ENCODE measurements around the gene MBD1.
"Not testable (repeated sequence)": the region's sequence is repeated elsewhere in the genome, so short reads cannot be mapped to it uniquely, and the experiment has no call there.

Gene MBD1, protein sequence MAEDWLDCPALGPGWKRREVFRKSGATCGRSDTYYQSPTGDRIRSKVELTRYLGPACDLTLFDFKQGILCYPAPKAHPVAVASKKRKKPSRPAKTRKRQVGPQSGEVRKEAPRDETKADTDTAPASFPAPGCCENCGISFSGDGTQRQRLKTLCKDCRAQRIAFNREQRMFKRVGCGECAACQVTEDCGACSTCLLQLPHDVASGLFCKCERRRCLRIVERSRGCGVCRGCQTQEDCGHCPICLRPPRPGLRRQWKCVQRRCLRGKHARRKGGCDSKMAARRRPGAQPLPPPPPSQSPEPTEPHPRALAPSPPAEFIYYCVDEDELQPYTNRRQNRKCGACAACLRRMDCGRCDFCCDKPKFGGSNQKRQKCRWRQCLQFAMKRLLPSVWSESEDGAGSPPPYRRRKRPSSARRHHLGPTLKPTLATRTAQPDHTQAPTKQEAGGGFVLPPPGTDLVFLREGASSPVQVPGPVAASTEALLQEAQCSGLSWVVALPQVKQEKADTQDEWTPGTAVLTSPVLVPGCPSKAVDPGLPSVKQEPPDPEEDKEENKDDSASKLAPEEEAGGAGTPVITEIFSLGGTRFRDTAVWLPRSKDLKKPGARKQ

DNA sequence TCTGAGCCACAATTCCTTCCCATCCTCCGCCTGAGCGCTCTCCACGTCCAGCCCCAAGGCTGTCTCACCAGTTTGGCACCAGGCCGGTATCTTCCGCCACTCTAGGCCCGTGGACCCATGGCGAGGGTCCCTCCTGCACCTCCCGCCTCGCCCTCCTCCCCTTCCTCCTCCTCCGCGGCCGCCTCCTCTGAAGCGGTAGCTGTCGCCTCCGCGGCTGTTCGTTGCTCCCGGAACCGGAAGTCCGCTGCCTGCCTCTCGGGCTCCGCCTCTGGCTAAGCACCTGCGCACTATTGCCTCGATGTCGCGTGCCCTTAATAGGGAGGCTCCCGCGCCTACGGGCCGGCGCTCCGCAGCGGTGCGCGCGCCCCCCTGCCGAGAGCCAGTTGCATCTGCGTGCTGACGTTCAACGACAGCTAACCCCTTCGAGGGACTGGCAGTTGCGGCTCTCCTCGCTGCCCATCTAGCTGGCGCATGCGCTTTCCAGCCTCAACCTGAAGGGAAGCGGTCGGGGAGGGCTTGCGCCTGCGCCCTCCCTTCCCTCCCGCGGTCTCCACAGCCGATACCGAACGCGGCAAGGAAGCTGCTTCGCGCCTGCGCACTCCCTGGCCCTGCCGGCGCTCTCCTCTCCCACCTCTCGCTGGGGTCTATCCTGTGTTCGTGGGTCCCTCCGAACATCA lies at the start of gene MBD1:
Gene MBD1 (minus strand): TSS at position 229 of the 677 bp plus-strand sequence. CDS start 1,531 bp downstream, outside the sequence.
- DNase-seq (ENCODE audit: low read depth in 4 of 4, low spot score in 1 of 4), result peak; percentile 87 to 96 (median 92)

DNA sequence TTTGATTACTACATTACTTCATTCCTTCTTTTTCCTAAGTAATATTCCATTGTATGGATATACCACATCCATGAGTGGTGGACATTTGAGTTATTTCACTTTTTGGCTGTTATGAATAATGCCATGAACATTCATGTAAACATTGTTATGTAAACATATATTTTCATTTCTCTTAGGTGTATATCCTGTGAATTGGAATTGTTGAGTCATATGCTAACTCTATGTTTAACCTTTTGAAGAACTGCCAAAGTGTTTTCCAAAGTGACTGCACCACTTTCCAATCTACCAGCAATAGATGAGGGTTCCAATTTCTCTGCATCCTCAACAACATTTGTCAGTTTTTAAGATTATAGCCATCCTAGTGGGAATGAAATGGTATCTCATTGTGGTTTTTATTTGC lies 48.9 kb upstream of the MBD1 start:
- DNase-seq (ENCODE audit: low read depth in 4 of 4, low spot score in 1 of 4), result no peak

DNA sequence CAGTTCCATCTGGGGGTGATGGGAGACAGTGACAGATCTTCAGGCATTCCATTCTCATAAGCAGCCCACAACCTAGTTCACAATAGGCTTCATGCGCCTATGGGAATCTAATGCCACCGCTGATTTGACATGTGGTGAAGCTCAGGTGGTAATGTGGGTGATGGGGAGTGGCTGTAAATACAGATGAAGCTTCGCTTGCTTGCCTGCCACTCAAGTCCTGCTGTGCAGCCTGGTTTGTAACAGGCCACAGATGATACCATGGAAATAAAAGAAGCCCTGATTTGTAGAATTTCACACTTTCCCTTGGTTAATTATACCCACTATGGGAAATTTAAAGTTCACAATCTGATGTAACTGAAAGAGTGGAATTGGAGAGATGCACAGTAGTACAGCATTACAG lies 46.7 kb upstream of the MBD1 start:
- no peak for DNase-seq (ENCODE audit: low read depth in 4 of 4, low spot score in 1 of 4)

DNA sequence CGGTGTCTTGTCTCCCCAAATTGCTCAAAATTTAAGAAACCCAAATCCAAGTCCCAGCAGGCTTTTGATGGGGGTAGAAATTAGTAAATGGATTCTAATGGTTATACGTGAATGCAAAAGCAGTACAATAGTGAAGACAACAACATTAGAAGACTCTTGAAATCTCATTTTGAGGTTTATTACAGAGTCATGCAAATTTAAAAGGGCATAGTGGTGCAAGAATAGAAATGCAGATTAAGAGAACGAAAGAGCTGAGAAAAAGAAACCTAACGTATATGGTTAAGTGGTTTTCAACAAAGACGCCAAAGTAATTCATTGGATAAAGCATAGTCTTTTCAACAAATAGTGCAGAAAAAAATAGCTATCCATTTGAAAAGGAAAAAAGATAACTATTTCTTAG lies 39.4 kb upstream of the MBD1 start:
- no peak for DNase-seq (ENCODE audit: low read depth in 4 of 4, low spot score in 1 of 4)

DNA sequence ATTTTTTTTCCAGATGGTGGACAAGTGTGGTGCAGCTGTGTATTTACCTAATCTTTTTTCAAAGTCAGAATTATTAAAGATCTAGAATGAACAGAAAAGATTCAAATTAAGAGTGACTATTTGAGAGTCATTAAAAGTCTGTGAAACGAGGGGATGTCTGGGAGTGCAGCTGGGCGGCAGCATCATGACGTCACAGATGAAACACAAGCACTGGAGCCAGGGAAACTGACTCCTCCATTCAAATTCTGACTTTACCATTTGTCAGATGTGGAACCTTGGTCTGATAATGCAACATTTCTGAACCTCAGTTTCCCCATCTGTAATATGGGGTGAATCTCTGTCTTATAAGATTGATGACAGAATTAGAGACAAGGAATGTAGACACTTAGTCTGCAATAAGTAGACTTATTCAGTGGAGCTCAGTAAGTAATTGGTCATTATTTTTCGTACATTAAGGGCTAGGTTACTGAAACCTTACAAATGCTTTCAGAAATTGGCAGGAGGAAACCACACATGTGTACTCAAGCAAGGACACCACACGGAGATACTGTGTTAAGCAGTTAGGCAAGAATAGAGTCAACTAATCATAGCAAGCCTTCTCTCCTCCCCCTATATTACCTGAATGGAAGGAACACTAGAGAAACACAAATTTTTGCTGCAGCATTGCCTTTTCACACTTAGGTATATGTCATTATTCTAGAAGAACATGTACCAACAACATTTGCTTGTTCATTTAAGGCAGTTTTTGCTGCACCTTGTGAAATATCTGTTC lies 34.0 kb upstream of the MBD1 start:
- no peak for DNase-seq (ENCODE audit: low read depth in 4 of 4, low spot score in 1 of 4)

DNA sequence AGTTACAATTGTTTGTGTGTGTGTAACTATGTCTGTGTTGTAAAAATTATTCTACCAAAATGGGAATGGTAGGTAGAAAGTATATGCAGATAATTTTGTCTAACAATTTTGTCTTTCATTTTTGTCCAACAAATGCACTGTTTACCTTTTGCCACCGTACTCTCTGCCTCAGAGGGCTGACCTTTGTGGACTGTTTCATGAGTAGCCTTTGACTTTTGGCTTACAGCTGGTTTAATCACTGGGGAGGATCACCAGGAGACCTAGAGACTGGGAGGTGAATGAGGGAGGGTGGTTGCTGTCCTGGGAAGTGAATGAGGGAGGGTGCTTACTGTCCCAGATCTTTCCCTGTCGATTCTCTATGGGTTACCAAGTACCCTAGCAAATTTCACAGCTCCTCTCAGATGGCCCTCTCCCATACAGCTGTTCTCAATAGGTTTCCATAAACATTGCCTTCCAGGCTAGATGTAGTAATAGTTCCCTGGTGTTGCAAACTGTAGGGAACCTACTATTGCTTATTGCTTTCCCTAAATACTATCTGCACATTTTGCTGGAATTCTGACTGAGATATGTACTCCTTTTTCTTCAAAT lies 32.6 kb upstream of the MBD1 start:
- DNase-seq (ENCODE audit: low read depth in 4 of 4, low spot score in 1 of 4), result no peak

DNA sequence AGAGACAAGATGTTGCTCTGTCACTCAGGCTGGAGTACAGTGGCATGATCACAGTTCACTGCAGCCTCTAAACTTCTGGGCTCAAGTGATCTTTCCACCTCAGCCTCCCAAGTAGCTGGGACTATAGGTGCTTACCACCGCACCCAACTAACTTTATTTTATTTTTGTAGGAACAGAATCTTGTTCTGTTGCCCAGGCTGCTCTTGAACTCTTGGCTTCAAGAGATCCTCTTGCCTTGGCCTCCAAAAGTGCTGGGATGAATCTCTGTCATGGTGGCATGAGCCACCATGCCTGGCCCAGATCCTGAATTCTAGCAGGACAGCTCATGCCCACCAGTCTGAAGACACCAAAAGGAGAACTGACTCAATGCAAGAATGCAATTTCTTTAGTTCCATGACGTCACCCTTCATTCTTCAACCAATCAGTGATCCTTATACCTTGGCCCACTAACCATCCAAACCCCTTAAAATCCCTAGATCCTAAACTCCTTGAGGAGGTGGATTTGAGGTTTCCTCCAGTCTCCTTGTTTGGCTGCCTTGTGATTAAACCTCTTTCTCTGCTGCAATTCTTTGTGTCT lies 31.8 kb upstream of the MBD1 start:
- no peak for DNase-seq (ENCODE audit: low read depth in 4 of 4, low spot score in 1 of 4)

DNA sequence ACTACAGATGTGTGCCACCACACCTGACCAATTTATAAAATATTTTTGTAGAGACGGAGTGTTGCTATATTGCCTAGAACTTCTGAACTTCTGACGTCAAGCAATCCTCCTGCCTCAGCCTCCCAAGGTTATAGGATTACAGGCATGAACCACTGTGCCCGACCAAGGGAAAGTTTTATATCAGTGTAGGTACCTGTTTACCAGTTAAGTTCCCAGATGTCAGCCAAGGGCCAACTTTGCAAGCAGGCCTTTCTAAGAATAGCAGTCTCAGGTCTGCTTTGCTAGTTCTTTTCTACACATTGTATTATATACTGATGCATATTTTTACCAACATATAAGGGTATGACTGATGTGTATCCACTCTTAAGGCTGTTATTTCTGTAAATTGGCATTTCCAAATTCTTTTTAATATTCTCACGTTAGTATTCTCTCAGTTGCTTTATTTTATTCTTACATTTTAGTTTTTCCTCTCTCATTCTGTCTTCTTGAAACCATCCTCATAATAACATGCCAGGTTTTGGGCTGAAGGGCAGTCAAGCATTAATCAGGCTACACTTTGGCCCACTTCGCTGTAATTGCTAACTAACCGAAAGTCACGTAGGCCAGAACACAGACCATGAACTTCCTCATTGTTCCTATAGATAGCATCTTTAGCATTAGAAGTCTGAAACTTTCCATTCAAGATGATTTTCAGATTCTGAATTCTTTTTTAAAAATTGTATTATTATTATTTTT lies 31.1 kb upstream of the MBD1 start:
- no peak for DNase-seq (ENCODE audit: low read depth in 4 of 4, low spot score in 1 of 4)

DNA sequence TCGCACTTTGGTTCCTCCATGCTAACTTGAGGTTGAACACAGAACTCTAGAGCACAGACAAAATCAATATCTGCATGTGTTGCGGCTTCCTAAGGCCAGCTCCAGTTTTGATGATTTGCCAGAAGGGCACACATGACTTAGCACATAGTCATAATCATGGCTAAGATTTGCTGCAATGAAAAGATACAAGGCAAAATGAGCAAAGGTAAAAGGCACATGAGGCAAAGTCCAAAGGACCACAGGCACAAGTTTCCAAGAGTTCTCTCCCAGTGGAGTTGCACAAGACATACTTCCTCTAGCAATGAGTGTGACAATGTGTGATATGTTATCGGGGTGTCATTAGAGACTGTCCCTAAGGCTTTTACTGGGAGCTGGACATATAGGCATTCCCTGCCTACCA lies 30.3 kb upstream of the MBD1 start:
- no peak for DNase-seq (ENCODE audit: low read depth in 4 of 4, low spot score in 1 of 4)

DNA sequence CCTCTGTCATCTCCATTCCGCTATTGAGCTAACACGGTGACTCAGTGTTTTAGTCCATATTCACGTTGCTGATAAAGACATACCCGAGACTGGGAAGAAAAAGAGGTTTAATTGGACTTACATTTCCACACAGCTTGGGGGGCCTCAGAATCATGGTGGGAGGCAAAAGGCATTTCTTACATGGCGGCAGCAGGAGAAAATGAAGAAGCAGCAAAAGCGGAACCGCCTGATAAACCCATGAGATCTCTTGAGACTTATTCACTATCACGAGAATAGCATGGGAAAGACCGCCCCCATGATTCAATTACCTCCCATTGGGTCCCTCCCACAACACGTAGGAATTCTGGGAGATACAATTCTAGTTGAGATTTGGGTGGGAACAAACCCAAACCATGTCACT lies 28.8 kb upstream of the MBD1 start:
- DNase-seq (ENCODE audit: low read depth in 4 of 4, low spot score in 1 of 4), result no peak

DNA sequence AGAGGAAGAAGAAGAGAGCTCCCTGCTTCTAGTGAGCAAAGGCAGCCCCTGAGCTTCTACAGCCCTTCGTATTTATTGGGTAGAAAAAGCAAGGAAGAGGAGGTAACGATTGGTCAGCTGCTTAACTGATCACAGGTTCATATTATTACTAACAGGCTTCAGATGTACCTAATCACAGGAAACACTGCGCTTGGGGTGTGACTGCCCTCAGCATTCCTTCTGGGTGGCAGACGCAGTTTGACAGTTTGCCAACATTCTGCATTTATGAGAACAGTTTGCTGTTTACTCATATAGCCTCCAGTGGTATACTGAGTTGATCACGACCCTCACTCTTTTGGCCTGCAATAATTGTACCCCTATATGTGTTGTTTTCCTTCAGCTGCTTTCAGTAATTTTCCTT lies 27.5 kb upstream of the MBD1 start:
- not testable (repeated sequence) for DNase-seq (ENCODE audit: low read depth in 4 of 4, low spot score in 1 of 4)

DNA sequence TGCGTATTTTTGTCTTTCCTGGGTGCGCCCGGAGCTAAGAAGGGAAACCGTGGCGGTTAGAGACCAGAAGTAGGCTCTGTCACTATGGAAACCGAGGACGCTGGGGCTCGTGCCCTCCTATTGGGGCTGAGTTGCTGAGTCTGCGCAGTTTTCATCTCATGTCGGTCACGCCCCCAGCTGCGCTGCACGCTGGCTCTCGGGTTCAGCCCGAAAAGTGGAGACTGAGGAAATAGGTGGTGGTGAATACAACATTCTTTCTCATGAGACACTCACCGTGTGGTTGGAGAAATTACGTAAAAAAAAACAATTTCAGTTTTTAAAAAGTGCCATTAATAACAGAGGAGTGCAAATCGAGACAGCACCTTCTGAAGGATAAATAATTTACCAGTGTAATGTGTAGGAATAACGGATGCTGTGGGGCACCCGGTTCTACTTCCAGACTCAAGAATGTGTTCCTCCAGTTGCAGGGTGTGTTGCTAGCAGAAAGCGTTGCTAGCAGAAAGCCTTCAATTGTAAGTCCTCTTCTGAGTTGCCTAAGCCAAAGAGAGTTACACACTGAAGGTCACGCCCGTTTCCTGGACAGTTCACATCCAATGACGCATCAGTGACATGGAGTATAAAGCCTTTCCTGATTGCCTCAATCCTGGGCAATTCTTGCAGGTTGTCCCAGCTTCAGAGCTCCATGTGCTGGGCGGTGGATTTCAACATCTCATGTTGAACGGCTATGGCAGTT lies 26.6 kb upstream of the MBD1 start:
- peak; percentile 75 to 88 (median 82) for DNase-seq (ENCODE audit: low read depth in 4 of 4, low spot score in 1 of 4)

DNA sequence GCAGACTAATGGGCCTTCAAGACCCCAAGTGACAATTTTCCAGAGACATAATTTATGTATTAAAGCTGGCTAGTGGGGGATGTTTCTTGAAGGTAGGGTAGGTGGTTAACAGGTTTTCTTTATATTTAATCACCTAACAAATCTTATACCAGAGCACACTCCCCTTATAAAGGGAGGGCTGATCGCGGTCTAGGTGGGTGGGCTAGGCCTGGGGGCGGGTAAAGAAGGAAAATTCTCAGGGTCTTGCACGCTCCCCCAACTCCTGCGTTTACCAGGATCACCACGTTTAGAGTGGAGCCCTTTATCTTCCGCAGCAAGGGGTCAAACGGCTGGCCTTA lies 26.0 kb upstream of the MBD1 start:
- DNase-seq (ENCODE audit: low read depth in 4 of 4, low spot score in 1 of 4), result no peak

DNA sequence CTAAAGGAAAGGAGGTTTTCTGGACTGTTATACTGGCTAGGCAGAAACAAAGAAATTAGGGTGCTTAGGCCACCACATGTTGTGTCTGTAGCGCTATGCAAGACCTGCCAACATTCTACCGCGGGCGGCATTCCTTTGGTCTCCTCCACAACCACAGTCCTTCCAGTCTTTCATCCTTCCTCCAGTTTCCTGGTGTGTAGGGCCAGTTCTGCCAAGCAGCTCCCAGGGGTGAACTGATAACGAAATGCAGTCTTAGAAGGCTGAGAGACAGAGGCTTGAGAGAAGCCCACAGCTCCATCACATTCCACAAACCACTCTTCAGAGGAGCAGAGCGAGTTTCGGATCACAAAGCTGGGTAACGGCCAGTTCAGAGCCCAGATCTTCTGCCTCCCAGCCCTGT lies 25.6 kb upstream of the MBD1 start:
- DNase-seq (ENCODE audit: low read depth in 4 of 4, low spot score in 1 of 4), result no peak

DNA sequence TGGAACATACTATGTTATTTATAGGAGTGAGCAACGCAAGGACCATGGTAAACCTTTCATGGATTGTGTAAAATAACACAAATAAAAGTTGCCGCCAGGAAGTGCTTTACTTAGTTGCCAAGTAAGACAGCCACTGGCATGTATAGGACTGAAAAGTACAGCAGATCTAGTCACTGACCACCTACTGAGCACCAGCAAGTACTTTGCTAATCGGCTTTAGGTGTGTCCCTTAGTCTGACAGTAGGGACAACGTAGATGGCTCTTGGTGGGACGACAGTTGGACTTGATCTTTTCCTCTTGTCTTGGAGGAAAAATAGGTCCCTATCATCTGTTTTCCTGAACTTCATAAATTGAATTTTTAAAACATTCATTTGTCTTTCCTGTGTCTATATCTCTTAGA lies 19.8 kb upstream of the MBD1 start:
- DNase-seq (ENCODE audit: low read depth in 4 of 4, low spot score in 1 of 4), result no peak

DNA sequence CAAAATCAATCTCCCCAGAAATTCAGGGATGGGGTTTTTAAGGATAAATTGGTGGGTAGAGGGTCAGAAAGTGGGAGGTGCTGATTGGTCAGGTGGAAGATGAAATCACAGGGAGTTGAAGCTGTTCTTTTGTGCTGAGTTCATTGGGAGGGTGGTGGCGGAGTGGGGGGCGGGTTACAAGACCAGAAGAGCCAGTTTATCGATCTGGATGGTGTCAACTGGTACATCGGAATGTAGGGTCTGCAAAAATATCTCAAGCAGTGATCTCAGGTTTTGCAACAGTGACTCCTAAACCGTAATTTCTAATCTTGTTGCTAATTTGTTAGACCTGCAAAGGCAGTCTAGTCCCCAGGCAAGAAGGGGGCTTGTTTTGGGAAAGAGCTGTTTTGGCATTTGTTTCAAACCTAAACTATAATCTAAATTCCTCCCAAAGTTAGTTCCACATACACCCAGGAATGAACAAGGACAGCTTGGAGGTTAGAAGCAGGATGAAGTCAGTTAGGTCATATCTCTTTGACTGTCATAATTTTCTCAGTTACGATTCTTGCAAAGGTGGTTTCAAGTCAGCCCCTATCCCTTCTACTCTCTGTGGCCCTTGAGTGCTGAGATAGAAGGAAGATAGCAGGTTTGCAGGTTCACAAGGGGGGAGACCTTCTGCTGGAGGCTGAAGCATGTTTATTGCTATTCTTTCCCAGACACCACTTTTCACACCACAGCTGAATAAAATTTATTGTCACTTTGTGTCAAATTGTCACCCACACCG lies 18.5 kb upstream of the MBD1 start:
- no peak for DNase-seq (ENCODE audit: low read depth in 4 of 4, low spot score in 1 of 4)

DNA sequence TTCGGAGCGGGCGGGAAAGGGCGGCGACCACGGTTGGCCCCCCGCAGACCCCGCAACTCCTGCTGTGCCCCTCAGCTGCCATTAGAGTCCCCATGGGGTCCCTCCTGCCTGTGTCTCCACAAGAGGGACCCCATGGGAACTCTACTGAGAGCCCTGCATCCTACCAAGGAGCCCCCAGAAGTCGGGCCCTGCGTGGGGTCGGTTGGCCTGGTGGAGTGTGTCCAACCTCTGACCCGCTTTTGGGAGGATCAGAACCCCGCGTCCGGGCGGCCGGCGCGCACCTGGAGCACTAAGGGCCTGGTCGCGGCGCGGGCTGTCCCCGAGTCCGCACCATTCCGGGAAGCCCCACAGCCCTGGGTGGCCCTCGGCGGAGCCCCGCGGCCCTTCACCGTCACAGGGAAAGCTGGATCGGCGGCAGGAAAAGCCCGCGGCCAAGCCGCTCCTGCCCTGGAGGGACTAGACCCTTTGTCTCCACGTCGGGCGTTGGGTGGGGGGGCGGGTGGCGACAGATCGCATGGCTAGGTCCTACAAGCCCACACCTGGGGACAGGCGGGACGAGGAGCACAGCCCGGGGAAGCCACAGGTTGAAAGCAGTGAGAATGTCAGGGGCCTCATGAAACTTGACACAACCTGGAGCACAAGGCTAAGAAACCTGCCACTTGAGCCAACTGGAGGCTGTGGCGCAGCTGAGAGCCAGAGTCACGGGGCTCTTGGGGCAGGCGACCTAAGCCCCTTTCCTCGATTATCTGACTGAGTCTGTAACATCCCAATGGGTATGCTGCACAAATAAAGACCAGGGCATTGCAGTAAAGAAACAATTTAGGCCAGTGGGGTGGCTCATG lies 17.3 kb upstream of the MBD1 start:
- DNase-seq (ENCODE audit: low read depth in 4 of 4, low spot score in 1 of 4), result no peak

Measured in stimulated activated CD4-positive, alpha-beta T cell treated with anti-CD3 and anti-CD28 coated beads, Interleukin-1b, Interleukin-23, amount 100 ng/mL, for 24 hours (primary cell).